Erythroblast (primary cell): ENCODE measurements around the gene CAMK2G.

Experiments used
- GATA1 ChIP-seq: IDR thresholded peaks from 2 replicates; pipeline ENCODE4 v1.6.1; 2011; ENCODE audit warnings: low read depth, mild to moderate bottlenecking, control low read depth, low read length, moderate library complexity
- POLR2A ChIP-seq: IDR thresholded peaks from 2 replicates; pipeline ENCODE4 v1.6.1; 2011; ENCODE audit warnings: mild to moderate bottlenecking, low read length

DNA sequence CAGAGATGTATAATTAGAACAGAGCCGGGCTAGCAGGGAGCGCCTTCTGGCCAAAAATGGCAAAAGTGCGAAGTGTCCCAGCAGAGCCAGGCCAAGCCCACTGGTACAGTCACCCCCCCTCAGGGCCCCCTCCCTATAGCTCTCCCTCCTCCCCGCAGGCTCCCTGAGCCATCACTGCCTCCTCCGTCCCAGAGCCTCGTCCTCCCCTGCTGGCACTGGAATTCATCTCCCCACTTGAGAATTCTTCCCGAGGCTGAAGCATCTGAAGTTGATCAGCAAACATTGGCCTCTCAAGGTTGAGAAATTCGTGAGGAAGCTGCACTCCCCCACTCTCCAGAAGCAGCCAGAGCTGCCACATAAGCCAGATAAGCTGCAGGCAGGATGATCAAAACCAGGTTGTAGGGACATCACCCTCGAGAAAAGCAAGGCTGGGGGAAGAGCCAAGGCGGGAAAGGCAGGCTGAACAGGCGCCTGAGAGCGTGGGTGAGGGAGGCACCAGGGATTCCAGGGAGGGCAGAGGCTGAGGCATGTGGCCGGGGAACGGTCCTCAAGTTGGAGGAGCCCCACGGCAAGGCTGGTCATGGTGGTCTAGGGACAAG is 23.4 kb downstream of the CAMK2G start:
- no peak for TF ChIP-seq POLR2A
- TF ChIP-seq GATA1 = no peak
